ENCODE measurements around the gene TTC34. TPM values are rescaled to one million over a fixed set of nuclear protein-coding genes. Genes with fewer than 3 reads are reported as not detected.
"Not testable (repeated sequence)": the region's sequence is repeated elsewhere in the genome, so short reads cannot be mapped to it uniquely, and the experiment has no call there.

TTC34 gene
- total and polyA plus RNA-seq, 9 of the 15 experiments (the other 6 are each of a cell fraction or from before 2014, with no cell fraction given) = 0.03 to 0.38 (median 0.05) TPM; not detected in 2

GRCh38 chr1:2653741-2654442 lies 147.6 kb downstream of the TTC34 start:
- H3K27me3 ChIP-seq (ENCODE audit: control insufficient read depth in 2 of 2, insufficient read depth in 2 of 2, low read length in 2 of 2); H3K9ac ChIP-seq (ENCODE audit: insufficient read depth in 1 of 2, low read depth in 2 of 2, low read length in 2 of 2); ATAC-seq; POLR2A ChIA-PET; H3K4me2 ChIP-seq (ENCODE audit: insufficient read depth, low read length); DNase-seq (ENCODE audit: extremely low read depth in 1 of 4, low spot score in 3 of 4); H3K36me3 ChIP-seq (ENCODE audit: control insufficient read depth, insufficient read depth, low read length); H3K79me2 ChIP-seq (ENCODE audit: control insufficient read depth, insufficient read depth, low read length); CTCF ChIA-PET (ENCODE audit: low intra/inter-chr PET ratio); H4K20me1 ChIP-seq (replicated peaks; ENCODE audit: control insufficient read depth, insufficient read depth, low read length); H3K4me3 ChIP-seq; FAIRE-seq; intact Hi-C loops (cut with micrococcal nuclease); H3K9me1 ChIP-seq (ENCODE audit: control insufficient read depth, insufficient read depth, low read length); BruUV-seq (replicated peaks); H3K27ac ChIP-seq (ENCODE audit: extremely low read depth, low read depth, low read length); H2AFZ ChIP-seq (ENCODE audit: low read depth, low read length): not testable (repeated sequence)
- in situ Hi-C loops (cut with MboI) = loop anchor here (5.0 to 10.0 kb wide), 3 partner anchors 43 to 131 kb away; no protein-coding TSS in a partner anchor
- 1% methylated on average over 14 of the region's 14 CpGs for WGBS (ENCODE audit: insufficient coverage, low coverage, missing lambda C conversion rate)
- peak; percentile 78; the same call in 1 of the 2 replicates for TF ChIP-seq RBM14 (IDR thresholded peaks at IDR 0.05; ENCODE audit: borderline replicate concordance, insufficient read depth, low read depth, low read length)
- TF ChIP-seq CBX3 (IDR thresholded peaks at IDR 0.05; ENCODE audit: borderline replicate concordance in 1 of 2, low read length in 2 of 2) = peak in 1 of 2 experiments; percentile 30; a peak in 1 of 3 replicates
- H3K4me1 ChIP-seq (replicated peaks in 1 of 2; ENCODE audit: control insufficient read depth in 2 of 2, insufficient read depth in 2 of 2, low read length in 2 of 2) = peaks cover 0 to 25% of the 10 kb centered on the region in 2 experiments; a peak in 1 of 5 replicates
- H3K9me3 ChIP-seq (replicated peaks; ENCODE audit: control insufficient read depth, insufficient read depth, low read depth, low read length) = peaks cover 26% of the 10 kb centered on the region

- H4K20me1 ChIP-seq (replicated peaks; ENCODE audit: control insufficient read depth, insufficient read depth, low read length); H3K4me2 ChIP-seq (ENCODE audit: insufficient read depth, low read length); DNase-seq (ENCODE audit: extremely low read depth in 1 of 4, low spot score in 3 of 4); H3K4me3 ChIP-seq; FAIRE-seq; H3K27me3 ChIP-seq (ENCODE audit: control insufficient read depth in 2 of 2, insufficient read depth in 2 of 2, low read length in 2 of 2); H3K36me3 ChIP-seq (ENCODE audit: control insufficient read depth, insufficient read depth, low read length); POLR2A ChIA-PET; CTCF ChIA-PET (ENCODE audit: low intra/inter-chr PET ratio); H3K9ac ChIP-seq (ENCODE audit: insufficient read depth in 1 of 2, low read depth in 2 of 2, low read length in 2 of 2); H3K79me2 ChIP-seq (ENCODE audit: control insufficient read depth, insufficient read depth, low read length); BruUV-seq (replicated peaks); intact Hi-C loops (cut with micrococcal nuclease); H3K9me1 ChIP-seq (ENCODE audit: control insufficient read depth, insufficient read depth, low read length); H2AFZ ChIP-seq (ENCODE audit: low read depth, low read length); H3K27ac ChIP-seq (ENCODE audit: extremely low read depth, low read depth, low read length); ATAC-seq: not testable (repeated sequence)
- Histone ChIP-seq H3K9me3 (replicated peaks; ENCODE audit: control insufficient read depth, insufficient read depth, low read depth, low read length) (peaks cover 26% of the 10 kb centered on the region), H3K4me1 (replicated peaks in 1 of 2; ENCODE audit: control insufficient read depth in 2 of 2, insufficient read depth in 2 of 2, low read length in 2 of 2) (peaks cover 0 to 25% of the 10 kb centered on the region in 2 experiments; a peak in 1 of 5 replicates)
- in situ Hi-C loops (cut with MboI) = loop anchor here (5.0 to 10.0 kb wide), 3 partner anchors 44 to 132 kb away; no protein-coding TSS in a partner anchor
- under 1% methylated on average over 12 of the region's 12 CpGs for WGBS (ENCODE audit: insufficient coverage, low coverage, missing lambda C conversion rate)
Measured at GRCh38 chr1:2652926-2653571, 148.4 kb downstream of the TTC34 start.

DNA sequence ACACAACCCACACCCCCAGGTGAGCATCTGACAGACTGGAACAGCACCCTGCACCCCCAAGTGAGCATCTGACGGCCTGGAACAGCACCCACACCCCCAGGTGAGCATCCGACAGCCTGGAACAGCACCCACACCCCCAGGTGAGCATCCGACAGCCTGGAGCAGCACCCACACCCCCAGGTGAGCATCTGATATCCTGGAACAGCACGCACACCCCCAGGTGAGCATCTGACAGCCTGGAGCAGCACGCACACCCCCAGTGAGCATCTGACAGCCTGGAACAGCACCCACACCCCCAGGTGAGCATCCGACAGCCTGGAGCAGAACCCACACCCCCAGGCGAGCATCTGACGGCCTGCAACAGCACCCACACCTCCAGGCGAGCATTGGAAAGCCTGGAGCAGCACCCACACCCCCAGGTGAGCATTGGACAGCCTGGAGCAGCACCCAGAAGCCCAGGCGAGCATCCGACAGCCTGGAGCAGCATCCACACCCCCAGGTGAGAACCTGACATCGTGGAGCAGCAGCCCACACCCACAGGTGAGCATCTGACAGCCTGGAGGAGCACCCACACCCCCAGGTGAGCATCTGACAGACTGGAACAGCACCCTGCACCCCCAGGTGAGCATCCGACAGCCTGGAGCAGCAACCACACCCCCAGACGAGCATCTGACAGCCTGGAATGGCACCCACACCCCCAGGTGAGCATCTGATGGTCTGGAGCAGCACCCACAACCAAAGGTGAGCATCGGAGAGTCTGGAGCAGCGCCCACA lies 149.2 kb downstream of the TTC34 start:
- H3K36me3 ChIP-seq (ENCODE audit: control insufficient read depth, insufficient read depth, low read length); POLR2A ChIA-PET; H2AFZ ChIP-seq (ENCODE audit: low read depth, low read length); H3K4me2 ChIP-seq (ENCODE audit: insufficient read depth, low read length); ATAC-seq; H3K4me3 ChIP-seq; intact Hi-C loops (cut with micrococcal nuclease); H3K27me3 ChIP-seq (ENCODE audit: control insufficient read depth in 2 of 2, insufficient read depth in 2 of 2, low read length in 2 of 2); H4K20me1 ChIP-seq (replicated peaks; ENCODE audit: control insufficient read depth, insufficient read depth, low read length); H3K27ac ChIP-seq (ENCODE audit: extremely low read depth, low read depth, low read length); H3K79me2 ChIP-seq (ENCODE audit: control insufficient read depth, insufficient read depth, low read length); FAIRE-seq; CTCF ChIA-PET (ENCODE audit: low intra/inter-chr PET ratio); BruUV-seq (replicated peaks); H3K9ac ChIP-seq (ENCODE audit: insufficient read depth in 1 of 2, low read depth in 2 of 2, low read length in 2 of 2); DNase-seq (ENCODE audit: extremely low read depth in 1 of 4, low spot score in 3 of 4); H3K9me1 ChIP-seq (ENCODE audit: control insufficient read depth, insufficient read depth, low read length): not testable (repeated sequence)
- under 1% methylated on average over 16 of the region's 16 CpGs for WGBS (ENCODE audit: insufficient coverage, low coverage, missing lambda C conversion rate)
- Histone ChIP-seq H3K9me3 (replicated peaks; ENCODE audit: control insufficient read depth, insufficient read depth, low read depth, low read length) (peaks cover 26% of the 10 kb centered on the region), H3K4me1 (replicated peaks in 1 of 2; ENCODE audit: control insufficient read depth in 2 of 2, insufficient read depth in 2 of 2, low read length in 2 of 2) (peaks cover 0 to 25% of the 10 kb centered on the region in 2 experiments; a peak in 1 of 5 replicates)
- in situ Hi-C loops (cut with MboI) = loop anchor here (5.0 to 10.0 kb wide), 3 partner anchors 45 to 132 kb away; no protein-coding TSS in a partner anchor
